Breast epithelium (tissue), 4 donors: Measurements from ENCODE around the gene ZNF319. TPM values are rescaled to one million over a fixed set of nuclear protein-coding genes. Genes with fewer than 3 reads are reported as not detected.

Experiments
- DNase-seq, 2 donors: peaks; one replicate each; pipeline ENCODE4 v3.0.0-alpha.2; 2019; ENCODE audit warnings: low spot score in 2 of 2
- H3K27ac ChIP-seq, 2 donors: fragments of 200-600 bp; sonication (generic) in 1 of 2; one replicate each; pipeline ENCODE4 v1.5.1; 2016 to 2019; ENCODE audit warnings: mild to moderate bottlenecking in 1 of 2
- H3K27me3 ChIP-seq, 2 donors: fragments of 200-600 bp; sonication (generic) in 1 of 2; one replicate each; pipeline versions ENCODE4 v1.5.1 to v1.6.0; 2017 to 2019; ENCODE audit warnings: control low read depth in 1 of 2, mild to moderate bottlenecking in 1 of 2
- H3K36me3 ChIP-seq: fragments of 200-600 bp; one replicate; pipeline ENCODE4 v1.5.1; 2019
- H3K4me1 ChIP-seq, 2 donors: fragments of 200-600 bp; sonication (generic); one replicate each; pipeline ENCODE4 v1.5.1; 2016 to 2019; ENCODE audit warnings: control low read depth in 1 of 2
- H3K4me3 ChIP-seq, 3 donors: fragments of 200-600 bp; sonication (generic); 1 replicate in 2 of 3; 2 replicates in 1 of 3; pipeline ENCODE4 v1.5.1; 2016 to 2019; ENCODE audit warnings: mild to moderate bottlenecking in 3 of 3, moderate library complexity in 2 of 3
- H3K9me3 ChIP-seq, 2 donors: fragments of 200-600 bp; sonication (generic) in 1 of 2; one replicate each; pipeline ENCODE4 v1.5.1; 2016 to 2019; ENCODE audit warnings: control low read depth in 1 of 2
- POLR2A ChIP-seq: fragments of 450-650 bp; IDR thresholded peaks from one replicate; pipeline ENCODE4 v1.6.1; 2016; ENCODE audit warnings: antibody characterized with exemption, mild to moderate bottlenecking, moderate library complexity
- POLR2AphosphoS5 ChIP-seq, 3 donors: sonication (generic); formaldehyde crosslinking; IDR thresholded peaks; one replicate each; pipeline ENCODE4 v1.6.1; 2017; ENCODE audit warnings: antibody characterized with exemption in 3 of 3
- intact Hi-C: fragments of 100-400 bp; cut with DNase I; formaldehyde crosslinking; loops from one replicate; pipeline ENCODE4 v1.15.1; 2023; ENCODE audit warnings: low total_unique reads
- total RNA-seq, 3 donors: library from RNA; depleted of rRNA; stranded (reverse); fragments of >200 nt; gene quantifications; one replicate each; pipeline ENCODE4 v1.1.0, GENCODE V29; 2016
- TF ChIP-seq, protein P1 (sequence below), 3 donors: fragments of 450-650 bp; IDR thresholded peaks; one replicate each; pipeline ENCODE4 v1.5.1; 2016 to 2017; ENCODE audit warnings: antibody characterized with exemption in 3 of 3, mild to moderate bottlenecking in 3 of 3, moderate library complexity in 3 of 3

The ZNF319 gene
- total RNA-seq, 3 donors from 2014 or later, result 6.2 to 7.2 (median 6.4) TPM

- peaks cover 6 to 11% of the 10 kb centered on the region in 2 donors for H3K4me1 ChIP-seq
Measured at GRCh38 chr16:58024486-58025350, 24.2 kb upstream of the ZNF319 start.

GRCh38 chr16:58022601-58023371, 22.3 kb upstream of the ZNF319 start:
- H3K9me3 ChIP-seq, result no peaks in the 10 kb centered on the region
- no peaks in the 10 kb centered on the region for H3K27me3 ChIP-seq
- peak overlapping the region in 1 of 2 donors; percentile 32 for H3K27ac ChIP-seq
- peak overlapping the region in 1 of 3 donors; percentile 21 for H3K4me3 ChIP-seq
- H3K4me1 ChIP-seq, result peaks cover 6 to 11% of the 10 kb centered on the region in 2 donors
- intact Hi-C loops, result no loop called here
- H3K36me3 ChIP-seq, result no peaks in the 10 kb centered on the region
- TF ChIP-seq POLR2A, result no peak
- no peak for TF ChIP-seq POLR2AphosphoS5 (IDR thresholded peaks at IDR 0.05)
- TF ChIP-seq, protein P1, sequence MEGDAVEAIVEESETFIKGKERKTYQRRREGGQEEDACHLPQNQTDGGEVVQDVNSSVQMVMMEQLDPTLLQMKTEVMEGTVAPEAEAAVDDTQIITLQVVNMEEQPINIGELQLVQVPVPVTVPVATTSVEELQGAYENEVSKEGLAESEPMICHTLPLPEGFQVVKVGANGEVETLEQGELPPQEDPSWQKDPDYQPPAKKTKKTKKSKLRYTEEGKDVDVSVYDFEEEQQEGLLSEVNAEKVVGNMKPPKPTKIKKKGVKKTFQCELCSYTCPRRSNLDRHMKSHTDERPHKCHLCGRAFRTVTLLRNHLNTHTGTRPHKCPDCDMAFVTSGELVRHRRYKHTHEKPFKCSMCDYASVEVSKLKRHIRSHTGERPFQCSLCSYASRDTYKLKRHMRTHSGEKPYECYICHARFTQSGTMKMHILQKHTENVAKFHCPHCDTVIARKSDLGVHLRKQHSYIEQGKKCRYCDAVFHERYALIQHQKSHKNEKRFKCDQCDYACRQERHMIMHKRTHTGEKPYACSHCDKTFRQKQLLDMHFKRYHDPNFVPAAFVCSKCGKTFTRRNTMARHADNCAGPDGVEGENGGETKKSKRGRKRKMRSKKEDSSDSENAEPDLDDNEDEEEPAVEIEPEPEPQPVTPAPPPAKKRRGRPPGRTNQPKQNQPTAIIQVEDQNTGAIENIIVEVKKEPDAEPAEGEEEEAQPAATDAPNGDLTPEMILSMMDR (IDR thresholded peaks at IDR 0.05), result no peak
- DNase-seq, result peak in 1 of 2 donors; percentile 47

More at GRCh38 chr16:58024486-58025350, 24.2 kb upstream of the ZNF319 start:
- intact Hi-C loops, result loop anchor here (5.0 kb wide), 1 partner anchor 103 kb away; the partner anchor contains the start of gene CFAP20
- no peak for DNase-seq
- peak overlapping the region; percentile 61 to 67 for H3K27ac ChIP-seq
- no peaks in the 10 kb centered on the region for H3K27me3 ChIP-seq
- H3K36me3 ChIP-seq, result no peaks in the 10 kb centered on the region
- peak overlapping the region; percentile 66 to 92 (median 72) for H3K4me3 ChIP-seq
- H3K9me3 ChIP-seq, result no peaks in the 10 kb centered on the region
- TF ChIP-seq, protein P1 (IDR thresholded peaks at IDR 0.05), result no peak
- no peak for TF ChIP-seq POLR2AphosphoS5 (IDR thresholded peaks at IDR 0.05)

DNA sequence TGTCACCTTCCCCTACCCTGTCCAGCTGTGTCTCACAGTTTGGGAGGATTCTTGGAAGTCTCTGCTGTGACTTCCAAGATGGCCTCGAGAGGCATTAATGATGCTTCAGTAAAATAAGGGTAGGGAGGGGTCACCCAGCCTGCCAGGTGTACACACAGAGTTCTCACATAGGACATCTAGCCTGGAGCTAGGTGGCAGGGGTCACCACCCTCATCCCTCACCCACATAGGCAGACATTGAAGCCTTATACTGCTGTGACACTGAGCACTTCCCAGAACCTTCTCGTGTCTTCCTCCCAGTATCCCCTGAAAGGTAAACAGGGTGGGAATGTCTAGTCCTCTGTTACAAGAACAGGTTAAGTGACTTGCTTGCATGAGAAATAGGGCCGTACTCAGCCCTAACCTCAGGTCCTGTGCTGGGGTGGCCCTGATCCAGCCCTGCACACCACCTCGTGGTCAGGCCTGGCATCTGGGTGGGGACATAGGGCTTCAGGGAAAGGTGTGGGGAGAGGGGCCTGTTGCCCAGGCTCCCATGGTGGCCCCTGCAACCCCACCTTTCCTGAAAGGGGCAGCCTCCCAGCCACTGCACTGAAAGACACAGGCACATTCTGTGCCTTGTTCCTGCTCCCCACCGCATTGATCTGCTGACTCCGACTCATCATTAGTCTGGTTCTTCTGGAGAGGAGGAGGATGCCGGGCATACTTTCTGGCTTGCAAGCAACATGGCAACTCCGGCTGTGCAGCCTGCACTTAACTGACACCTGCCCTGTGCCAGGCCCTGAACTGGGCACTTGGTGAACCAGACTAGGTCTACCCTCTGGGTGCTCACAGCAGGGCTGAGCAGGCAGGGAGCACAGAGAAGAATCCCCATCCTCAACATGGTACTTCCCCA, 21.4 kb upstream of the ZNF319 start:
- TF ChIP-seq POLR2A (no peak), POLR2AphosphoS5 (IDR thresholded peaks at IDR 0.05) (no peak)
- TF ChIP-seq, protein P1 (IDR thresholded peaks at IDR 0.05), result no peak
- H3K4me1 ChIP-seq, result peaks cover 6 to 9% of the 10 kb centered on the region in 2 donors

DNA sequence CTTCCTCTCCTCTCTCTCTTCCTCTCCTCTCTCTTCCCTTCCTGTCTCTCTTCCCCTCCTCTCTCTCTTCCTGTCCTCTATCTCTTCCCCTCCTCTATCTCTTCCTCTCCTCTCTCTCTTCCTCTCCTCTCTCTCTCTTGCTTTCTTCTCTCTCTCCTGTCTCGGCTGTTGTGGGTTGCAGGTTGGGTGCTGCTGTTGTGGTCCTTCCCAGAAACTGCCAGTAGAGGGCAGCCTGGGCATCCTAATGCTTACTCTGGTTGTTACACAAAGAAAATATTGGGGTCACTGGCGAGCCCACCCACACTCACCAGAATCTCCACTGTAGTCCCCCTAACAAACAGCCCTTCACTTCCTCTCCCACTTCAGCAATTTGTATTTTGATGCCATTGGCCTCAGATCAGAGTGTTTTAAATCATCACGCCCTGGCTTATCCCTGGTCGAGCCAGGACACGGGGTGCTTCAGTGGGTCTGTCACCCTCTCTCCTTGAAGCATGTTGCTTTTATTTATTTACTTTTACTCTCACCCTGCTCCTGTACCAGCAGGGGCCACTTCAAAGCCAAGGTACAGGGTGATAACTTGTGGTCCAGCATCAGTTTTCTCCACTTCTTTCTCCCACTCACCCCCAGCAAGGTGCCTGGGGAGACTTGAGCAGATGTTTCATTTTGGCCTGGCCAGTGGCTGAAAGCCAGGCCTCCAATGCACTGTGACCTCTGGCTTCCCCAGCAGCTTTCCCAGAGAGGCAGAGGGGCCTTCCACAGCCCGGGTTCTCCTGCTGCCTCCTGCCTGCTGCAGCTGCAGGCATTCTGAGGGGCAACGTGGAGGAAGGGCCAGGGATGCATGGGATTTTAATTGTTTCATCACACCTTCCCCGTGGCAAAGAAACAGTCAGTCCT, 20.4 kb upstream of the ZNF319 start:
- Histone ChIP-seq H3K9me3 (no peaks in the 10 kb centered on the region), H3K36me3 (no peaks in the 10 kb centered on the region), H3K27ac (no peak overlapping the region), H3K4me3 (no peak overlapping the region), H3K4me1 (peaks cover 5 to 6% of the 10 kb centered on the region in 2 donors), H3K27me3 (no peaks in the 10 kb centered on the region)
- intact Hi-C loops, result no loop called here
- DNase-seq, result no peak
- TF ChIP-seq POLR2AphosphoS5 (IDR thresholded peaks at IDR 0.05), result no peak
- TF ChIP-seq, protein P1 (IDR thresholded peaks at IDR 0.05), result peak; percentile 34 to 75 (median 68)

More for the DNA sequence above, 21.4 kb upstream of the ZNF319 start:
- Histone ChIP-seq H3K9me3 (no peaks in the 10 kb centered on the region), H3K4me3 (no peak overlapping the region), H3K27me3 (no peaks in the 10 kb centered on the region), H3K36me3 (no peaks in the 10 kb centered on the region), H3K27ac (no peak overlapping the region)
- no peak for DNase-seq
- intact Hi-C loops, result no loop called here
